Measurements from ENCODE around the gene MARCHF2. TPM values are rescaled to one million over a fixed set of nuclear protein-coding genes. Genes with fewer than 3 reads are reported as not detected.

The MARCHF2 gene
- total and polyA plus RNA-seq, 9 of the 15 experiments (the other 6 are each of a cell fraction or from before 2014, with no cell fraction given): 0.39 to 6.4 (median 2.2) TPM

GRCh38 chr19:8386990-8387389 lies 26.1 kb upstream of the MARCHF2 start (continued):
- no peak for TF ChIP-seq NR4A1 (CRISPR knock-in tag; IDR thresholded peaks at IDR 0.05)
- peak; percentile 94 for TF ChIP-seq NR4A1 (tag; IDR thresholded peaks at IDR 0.05)
- TF ChIP-seq RERE (CRISPR knock-in tag; IDR thresholded peaks at IDR 0.05; ENCODE audit: borderline replicate concordance): no peak
